GM21723 (cell line): Measurements from ENCODE around the gene TESK2.
"Not testable (repeated sequence)": the region's sequence is repeated elsewhere in the genome, so short reads cannot be mapped to it uniquely, and the experiment has no call there.

Experiments
- ATAC-seq: cut with Tn5 transposase; IDR thresholded peaks from one replicate; pipeline ENCODE4 v1.9.1; 2021; ENCODE audit warnings: mild to moderate bottlenecking, moderate library complexity; ENCODE audit not compliant: unreplicated experiment

TESK2 gene

DNA sequence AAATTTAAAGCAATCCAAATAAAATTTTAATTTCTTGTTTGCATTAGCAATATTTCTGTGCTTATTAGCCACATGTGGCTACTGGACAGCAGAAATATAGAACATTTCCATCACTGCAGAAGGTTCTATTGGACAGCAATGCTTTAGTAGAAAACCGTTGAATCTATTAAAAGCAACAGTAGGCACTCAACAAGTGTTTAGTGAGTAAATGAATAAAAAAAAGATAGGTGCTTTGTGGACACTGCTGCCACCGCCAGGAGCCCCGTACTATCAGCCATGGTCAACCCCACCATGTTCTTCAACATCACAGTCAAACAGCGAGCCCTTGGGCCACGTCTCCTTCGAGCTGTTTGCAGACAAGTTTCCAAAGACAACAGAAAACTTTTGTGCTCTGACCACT is 76.2 kb downstream of the TESK2 start:
- ATAC-seq, result no peak

DNA sequence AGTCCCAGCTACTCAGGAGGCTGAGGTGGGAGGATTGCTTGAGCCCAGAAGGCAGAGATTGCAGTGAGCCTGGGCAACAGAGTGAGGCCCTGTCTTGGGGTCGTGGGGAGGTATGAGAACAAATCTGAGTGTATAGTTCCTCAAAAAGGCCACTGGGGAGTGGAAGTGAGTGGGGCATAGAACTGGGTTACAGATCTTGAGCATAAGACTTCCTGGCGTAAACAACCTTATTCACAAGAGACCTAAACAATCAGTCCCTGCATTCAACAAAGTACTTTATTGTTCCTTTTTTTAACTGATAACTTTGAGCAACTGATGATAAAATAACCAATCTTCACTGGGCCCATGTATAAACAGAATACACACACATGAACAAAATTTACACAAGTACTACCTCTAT is 78.1 kb downstream of the TESK2 start:
- no peak for ATAC-seq

DNA sequence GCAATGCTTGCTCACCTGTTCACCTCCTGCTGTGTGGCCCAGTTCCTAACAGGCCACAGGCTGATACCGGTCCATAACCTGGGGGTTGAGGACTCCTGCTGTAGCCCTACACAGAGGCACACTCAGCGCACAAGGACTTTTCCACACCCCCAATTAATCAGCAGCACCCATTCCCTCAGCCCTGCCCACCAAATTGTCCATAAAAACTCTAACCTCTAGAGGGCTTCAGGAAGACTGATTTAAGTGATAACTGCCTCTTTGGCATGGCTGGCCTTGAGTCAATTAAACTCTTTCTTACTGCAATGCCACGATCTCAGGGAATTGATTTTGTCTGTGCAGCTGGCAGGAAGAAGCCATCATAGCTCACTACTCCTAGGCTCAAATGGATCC is 79.5 kb downstream of the TESK2 start:
- ATAC-seq, result no peak

DNA sequence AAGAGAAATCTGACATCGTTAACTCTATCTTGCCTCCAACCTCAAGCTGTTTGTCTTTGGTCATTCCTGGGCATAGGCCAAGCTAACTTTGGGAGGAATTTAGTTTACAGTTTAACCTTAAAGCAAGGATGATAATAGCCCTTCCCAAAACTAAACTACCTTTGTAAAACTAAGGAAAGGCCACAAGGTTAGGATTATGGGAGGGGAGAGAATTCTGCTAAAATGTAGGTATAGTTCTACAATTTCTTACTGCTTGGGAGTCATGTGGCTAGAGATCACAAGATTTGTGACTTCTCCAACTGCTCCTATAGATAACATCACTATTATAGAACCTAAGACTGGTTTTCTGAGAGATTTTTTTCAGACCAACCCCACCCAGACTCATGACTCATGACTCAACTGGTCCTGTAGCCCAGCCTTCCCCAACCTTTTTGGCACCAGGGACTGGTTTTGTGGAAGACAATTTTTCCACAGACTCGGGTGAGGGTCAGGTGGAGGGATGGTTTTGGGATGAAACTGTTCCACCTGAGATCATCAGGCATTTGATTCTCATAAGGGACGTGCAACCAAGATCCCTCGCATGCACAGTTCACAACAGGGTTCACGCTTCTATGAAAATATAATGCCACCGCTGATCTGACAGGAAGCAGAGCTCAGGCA is 80.0 kb downstream of the TESK2 start:
- ATAC-seq, result no peak

DNA sequence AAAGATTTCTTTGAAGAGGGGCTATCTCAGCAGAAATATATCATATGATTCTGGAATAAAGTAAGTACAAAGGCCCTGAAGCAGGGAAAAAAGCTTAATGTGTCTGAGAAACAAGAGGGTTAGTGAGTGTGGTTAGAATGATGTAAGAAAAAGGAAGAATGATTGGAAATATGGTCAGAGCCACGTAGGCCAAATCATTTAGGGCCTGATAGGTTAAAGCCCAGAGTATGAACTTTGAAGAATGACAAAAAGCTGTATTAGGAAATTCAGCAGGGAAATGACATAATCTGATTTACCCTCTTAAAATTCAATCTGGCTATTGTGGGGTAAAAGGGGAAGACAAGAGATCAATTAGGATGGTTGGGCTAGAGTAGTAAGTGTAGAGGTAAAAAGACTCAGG is 81.7 kb downstream of the TESK2 start:
- no peak for ATAC-seq

DNA sequence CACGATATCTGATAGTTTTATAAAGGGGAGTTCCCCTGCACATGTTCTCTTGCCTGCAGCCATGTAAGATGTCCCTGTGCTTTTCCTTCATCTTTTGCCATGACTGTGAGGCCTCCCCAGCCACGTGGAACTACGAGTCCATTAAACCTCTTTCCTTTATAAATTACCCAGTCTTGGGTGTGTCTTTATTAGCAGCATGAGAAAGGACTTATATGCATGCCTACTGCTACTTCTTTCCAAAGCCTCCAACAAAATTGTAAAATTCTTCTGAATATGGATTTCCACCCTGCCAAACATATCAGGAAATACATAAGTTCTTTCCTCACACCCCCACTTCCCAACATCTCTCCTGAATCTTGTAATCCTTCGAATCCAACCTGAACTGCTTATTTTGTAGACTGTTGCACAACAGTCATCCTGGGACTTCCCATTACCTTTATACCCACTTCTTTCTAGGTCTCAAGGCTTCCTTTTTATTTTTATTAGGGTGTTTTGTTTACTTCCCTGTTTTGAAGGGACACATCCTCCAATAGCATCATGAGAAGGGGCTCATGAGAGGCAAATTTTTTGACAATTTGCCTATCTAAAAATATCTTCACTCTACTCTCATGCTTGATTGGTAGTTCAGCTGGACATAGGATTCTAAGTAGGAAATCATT is 83.2 kb downstream of the TESK2 start:
- no peak for ATAC-seq

DNA sequence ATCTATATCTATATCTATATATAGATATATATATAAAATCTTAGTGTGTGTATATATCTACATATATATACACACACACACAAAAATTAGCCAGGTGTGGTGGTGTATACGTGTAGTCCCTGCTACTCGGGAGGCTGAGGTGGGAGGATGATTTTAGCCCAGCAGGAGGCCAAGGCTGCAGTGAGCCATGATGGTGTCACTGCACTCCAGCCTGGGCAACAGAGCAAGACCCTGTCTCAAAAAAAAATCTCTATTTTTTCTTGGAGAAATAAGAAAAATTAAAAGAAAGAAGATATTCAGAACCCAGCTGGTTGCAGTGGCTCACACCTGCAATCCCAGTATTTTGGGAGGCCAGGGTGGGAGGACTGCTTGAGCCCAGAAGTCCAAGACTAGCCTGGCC is 85.3 kb downstream of the TESK2 start:
- no peak for ATAC-seq

DNA sequence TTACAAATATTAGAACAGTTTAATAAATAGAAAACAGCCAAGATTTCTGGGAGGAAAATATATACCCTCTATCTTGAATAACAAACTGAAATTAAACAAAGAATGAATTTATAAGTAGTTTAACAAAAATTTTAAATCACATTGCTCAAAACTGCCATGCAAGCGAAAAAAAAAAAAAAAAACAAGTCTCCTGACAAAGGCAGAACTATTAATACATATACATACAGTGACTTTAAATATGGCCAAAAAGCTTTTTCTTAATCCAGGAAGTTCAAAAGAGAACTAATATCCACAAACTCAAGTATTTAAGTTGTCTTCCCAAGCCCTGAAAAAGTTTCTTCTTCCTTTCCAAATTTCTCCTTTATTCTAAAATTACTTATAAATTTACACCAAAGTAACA is 87.2 kb downstream of the TESK2 start:
- ATAC-seq, result no peak

DNA sequence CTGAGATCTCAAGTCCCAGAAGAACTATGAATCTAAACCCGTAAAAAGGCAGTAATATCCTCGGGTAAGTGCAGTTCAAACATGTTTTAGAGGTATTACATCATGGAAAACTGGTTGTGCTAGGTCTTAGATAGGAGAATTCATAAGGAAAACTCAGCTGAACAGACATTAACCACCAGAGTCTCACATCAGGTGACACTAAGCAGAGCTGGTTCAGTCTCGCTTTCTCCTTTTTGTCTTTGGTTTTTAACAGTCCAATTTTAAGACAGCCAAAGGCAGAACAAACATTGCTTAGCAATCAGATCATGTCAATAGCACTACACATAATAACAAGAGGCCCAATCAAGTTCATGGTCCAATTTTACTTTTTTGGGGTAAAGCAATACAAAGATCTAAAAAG is 87.7 kb downstream of the TESK2 start:
- ATAC-seq, result no peak

DNA sequence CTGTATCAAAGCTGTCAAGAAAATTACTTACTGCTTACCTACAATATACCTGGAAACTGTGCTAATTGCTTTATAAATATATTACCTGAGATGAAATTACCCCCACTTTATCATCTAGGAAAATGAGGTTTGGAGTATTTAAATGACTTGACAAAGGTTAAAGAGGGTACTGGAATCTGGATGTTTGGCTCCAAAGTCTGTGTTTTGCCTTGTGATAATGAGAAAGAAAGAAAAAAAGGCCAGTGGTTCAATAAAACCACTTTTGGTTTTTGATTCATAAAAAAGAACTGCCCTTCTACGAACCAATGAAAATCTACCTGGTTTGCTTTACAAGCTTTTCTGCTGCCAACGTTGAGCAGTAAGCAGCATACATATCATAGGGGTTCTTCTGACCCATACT is 89.4 kb downstream of the TESK2 start:
- no peak for ATAC-seq

DNA sequence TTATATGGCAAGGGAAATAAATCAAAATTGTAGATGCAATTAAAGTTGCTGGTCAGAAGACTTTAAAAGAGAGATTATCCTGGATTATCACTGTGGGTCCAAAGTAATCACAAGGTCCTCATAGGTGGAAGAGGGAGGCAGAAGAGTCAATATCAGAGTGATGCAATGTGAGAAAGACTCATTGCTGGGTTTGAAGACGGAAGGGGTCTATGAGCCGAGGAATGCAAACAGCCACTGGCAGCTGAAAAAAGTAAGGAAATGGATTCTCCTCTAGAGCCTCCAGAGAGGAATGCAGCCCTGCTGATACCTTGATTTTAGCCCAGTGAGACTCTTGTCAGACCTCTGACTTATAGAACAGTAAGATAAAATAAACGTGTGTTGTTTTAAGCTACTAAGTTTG is 90.9 kb downstream of the TESK2 start:
- no peak for ATAC-seq

DNA sequence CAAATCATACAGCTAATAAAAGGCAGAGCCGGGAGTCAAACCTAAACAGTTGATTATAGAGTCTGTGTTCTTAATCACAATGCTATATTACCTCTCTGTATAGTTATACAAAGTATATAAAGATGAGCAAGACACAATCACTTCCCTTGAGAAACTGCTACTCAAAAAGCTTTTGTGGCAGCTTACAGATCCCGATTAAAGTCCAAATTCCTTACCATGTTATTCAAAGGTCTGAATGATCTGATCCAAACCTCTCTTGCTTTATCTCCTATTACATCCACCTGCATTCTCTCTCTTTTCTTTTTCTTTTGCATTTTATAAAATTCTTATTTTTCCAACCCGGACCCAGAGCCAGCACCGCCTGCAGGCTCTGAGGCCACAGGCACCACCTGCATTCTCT is 93.7 kb downstream of the TESK2 start:
- ATAC-seq, result no peak

DNA sequence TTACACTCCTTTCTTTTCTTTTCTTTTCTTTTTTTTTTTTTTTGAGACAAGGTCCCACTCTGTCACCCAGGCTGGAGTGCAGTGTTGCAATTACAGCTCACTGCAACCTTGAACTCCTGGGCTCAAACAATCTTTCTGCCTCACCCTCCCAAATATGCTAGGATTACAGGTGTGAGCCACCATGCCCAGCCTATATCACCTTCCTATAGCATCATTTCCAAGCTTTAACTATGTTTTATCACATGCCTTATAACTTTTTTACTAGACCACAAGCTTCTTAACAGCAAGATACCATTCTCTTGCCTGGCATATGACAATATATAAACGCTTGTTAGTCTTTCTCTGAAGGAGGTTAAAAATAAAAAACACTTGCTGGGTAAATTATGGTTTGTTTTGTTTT is 95.4 kb downstream of the TESK2 start:
- ATAC-seq, result no peak

DNA sequence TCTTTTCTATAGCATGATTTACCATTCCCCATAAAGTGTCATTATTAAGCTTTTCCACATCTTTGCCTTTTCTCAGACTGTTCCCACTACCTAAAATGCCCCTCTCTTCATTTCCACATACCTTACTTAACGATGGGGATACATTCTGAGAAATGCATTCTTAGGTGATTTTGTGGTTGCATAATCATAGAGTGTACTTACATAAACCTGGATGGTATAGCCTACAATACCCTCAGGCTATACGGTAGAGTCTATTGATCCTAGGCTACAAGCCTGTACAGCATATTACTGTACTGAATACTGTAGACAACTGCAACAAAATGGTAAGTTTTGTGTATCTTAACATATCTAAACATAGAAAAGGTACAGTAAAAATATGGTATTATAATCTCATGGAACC is 95.9 kb downstream of the TESK2 start:
- ATAC-seq, result no peak

DNA sequence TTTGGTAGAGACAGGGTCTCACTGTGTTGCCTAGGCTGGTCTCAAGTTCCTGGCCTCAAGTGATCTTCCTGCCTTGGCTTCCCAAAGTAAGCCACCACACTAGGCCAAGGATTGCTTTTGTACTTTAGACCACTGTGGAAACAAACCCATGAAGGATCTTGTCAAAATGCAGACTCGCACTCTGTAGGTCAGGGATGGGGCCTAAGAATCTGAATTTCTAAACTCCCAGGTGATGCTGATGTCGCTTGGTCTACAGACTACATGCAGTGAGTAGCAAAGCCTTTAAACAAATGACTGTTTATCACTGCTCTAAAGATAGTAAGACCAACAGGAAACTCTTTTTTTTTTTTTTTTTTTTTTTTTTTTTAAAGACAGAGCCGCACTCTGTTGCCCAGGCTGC is 96.6 kb downstream of the TESK2 start:
- peak; percentile 84 for ATAC-seq

DNA sequence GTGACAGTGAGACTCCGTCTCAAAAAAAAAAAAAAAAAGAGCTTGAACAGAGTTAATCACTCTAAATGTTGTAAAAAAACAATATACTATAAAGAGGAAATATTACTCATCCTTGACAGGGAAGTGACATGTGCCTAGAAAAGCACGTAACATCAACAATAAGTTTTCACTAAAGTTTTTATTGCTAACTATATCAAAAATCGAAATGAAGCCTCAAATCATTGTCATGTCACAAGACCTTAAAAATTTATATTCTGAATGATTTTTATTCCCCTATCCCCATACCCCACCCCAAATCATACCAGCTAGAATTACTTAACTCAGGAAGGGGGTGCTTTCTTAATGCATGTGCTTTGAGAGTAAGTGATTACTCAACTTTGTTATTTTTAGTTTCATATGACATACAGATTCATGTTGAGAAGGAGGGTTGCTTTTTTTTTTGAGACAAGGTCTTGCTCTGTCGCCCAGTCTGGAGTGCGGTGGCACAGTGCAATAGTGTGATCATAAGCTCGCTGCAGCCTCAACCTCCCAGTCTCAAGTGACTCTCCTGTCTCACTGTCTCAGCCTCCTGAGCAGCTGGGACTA is 97.2 kb downstream of the TESK2 start:
- ATAC-seq, result peak; percentile 78

DNA sequence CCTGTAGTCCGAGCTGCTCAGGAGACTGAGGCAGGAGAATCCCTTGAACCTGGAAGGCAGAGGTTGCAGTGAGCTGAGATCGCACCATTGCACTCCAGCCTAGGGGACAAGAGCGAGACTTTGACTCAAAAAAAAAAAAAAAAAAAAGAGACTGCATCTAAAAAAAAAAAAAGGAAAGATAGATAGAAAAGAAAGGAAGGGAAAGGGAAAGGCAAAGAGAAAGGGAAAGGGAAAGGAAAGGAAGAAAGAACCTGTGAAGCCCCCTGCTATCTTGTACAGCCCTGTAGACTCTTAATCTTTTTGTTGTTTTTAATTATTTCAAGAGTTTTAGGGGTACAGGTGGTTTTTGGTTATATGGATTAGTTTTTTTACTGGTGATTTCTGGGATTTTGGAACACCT is 104.7 kb downstream of the TESK2 start:
- no peak for ATAC-seq

DNA sequence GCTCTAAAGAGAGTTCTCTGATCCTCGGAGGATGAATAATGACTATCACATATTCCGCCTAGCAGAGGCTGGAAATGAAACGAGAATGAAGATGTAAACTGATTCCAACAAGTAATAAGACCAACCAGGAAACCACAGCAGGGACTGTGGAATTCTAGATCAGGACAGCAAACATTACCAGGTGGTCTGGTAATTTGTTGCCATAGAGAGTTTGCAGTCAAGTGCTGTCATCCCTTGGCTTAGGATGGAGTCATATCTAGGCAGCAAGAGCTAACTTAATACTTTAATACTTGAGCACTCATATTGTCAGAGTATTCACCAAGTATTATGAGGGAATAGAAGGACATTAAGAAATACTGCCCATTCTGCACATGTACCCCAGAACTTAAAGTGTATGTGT is 105.7 kb downstream of the TESK2 start:
- ATAC-seq, result no peak

DNA sequence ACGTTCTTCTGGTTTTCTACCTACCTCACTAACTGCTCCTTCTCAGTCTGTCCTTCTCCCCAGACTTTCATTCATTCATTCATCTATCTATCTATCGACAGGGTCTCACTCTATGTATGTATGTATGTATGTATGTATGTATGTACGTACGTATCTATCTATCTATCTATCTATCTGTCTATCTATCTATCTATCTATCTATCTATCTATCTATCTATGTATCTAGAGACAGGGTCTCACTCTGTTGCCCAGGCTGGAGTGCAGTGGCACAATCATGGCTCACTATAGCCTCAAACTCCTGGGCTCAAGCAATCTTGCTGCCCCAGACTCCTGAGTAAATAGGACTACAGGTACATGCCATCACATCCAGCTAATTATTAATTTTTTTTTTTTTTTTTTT is 106.8 kb downstream of the TESK2 start:
- not testable (repeated sequence) for ATAC-seq

DNA sequence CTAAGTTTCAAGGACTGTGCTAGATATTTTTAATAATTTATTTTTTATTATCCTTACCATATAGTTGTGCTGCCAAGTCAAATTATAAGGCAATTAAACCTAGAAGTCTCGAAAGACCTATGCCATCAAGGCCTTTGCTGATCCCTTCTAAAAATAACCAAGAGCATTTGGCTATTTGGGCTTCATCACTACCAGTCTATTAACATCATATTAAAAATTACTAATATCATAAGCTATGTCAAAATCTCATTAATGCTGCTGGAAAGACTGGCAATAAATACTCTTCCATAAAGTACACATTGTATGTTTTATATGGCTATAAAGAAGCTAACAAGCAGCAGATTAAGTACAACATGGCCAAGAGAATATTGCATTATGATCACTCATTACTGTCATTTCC is 107.8 kb downstream of the TESK2 start:
- ATAC-seq, result no peak

DNA sequence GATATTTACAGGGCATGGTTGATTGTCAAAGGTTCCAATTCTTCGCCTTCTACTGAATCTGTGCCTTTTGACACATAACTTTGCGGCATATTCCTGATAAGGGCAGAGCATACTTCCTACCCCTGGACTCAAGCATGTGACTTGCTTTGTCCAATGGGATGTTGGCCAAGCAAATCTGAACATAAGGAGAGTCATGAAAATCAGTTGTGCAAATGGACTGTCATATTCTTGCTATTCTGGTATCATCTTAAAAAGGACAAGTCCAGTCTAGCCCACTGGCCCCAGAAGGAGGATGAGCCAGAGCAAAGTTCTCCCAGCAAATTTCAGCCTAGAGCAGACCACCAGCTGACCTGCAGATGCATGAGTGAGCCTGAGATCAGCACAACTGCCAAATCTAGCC is 109.7 kb downstream of the TESK2 start:
- no peak for ATAC-seq

DNA sequence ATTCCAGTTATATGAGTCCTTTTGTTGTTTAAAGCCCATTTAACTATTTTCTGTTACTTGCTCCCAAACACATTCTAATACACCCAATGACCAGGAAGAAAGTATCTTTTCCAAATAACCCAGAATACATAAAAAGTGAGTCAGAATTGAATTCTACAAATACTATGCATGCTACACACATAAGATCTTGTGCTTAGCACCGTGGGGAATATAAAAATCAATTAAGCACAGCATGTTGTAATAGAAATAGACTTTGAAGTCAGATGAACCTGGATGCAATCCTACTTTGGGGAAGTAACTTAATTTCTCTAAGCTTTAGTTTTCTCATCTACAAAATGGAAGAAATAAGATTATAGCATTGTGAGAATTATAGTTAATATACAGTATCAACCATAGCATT is 110.2 kb downstream of the TESK2 start:
- ATAC-seq, result no peak

DNA sequence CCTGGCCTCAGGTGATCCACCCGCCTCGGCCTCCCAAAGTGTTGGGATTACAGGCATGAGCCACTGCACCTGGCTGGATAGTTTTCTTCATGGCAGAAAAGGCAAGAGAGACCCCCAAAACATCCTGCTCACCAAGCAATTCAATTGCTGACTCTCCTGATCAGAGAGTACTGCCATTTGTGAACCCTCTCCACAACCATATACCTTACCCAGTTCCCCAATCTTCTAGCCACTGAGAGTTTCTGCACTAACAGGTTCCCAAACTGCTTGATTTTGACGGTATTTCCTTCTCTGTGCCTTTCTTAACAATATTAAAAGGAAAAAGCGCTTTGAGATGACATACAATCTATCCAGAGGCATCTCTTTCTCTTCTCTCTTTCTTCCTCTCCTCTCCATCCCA is 110.8 kb downstream of the TESK2 start:
- no peak for ATAC-seq
